Measurements from ENCODE around the gene ANKRD44.

ANKRD44 gene

DNA sequence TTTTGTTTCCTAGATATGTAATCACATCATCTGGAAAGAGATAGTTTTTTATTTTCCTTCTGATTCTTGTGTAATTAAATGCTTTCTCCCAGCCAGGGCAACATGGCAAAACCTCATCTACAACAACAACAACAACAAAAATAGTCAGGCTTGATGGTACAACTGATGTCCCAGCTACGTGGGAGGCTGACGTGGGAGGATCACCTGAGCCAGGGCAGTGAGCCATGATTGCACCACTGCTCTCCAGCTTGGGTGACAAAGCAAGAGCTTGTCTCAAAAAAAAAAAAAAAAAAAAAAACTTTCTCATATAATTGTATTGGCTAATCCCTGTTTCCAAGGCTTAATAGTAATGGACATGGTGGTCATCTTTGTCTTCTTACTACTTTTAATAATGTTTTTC is 357.6 kb downstream of the ANKRD44 start:
- no peak for DNase-seq (ENCODE audit: low read depth)
- TF ChIP-seq, protein P1, sequence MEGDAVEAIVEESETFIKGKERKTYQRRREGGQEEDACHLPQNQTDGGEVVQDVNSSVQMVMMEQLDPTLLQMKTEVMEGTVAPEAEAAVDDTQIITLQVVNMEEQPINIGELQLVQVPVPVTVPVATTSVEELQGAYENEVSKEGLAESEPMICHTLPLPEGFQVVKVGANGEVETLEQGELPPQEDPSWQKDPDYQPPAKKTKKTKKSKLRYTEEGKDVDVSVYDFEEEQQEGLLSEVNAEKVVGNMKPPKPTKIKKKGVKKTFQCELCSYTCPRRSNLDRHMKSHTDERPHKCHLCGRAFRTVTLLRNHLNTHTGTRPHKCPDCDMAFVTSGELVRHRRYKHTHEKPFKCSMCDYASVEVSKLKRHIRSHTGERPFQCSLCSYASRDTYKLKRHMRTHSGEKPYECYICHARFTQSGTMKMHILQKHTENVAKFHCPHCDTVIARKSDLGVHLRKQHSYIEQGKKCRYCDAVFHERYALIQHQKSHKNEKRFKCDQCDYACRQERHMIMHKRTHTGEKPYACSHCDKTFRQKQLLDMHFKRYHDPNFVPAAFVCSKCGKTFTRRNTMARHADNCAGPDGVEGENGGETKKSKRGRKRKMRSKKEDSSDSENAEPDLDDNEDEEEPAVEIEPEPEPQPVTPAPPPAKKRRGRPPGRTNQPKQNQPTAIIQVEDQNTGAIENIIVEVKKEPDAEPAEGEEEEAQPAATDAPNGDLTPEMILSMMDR (conservative IDR thresholded peaks at IDR 0.05; ENCODE audit: low read depth, low read length): no peak
- no peak overlapping the region for H3K4me3 ChIP-seq (ENCODE audit: low read depth, low read length)

DNA sequence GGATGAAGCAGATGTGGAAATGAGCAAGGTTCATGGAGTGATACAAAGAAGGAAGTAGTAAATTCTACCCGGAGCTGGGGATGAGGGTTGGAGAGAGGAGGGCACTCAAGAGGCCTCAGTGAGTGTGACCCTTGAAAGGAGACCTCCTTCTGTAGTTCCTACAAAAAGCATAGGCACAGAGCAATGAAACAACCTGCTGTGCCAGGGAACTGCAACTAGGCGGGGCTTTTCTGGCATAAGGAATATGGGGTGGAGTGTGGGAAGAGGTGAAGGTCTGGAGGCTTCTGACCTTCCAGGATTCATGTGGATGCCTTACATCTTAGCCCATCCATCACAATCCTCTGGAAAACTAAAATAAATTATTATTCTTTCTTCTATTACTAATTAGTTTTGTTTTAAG is 358.6 kb downstream of the ANKRD44 start:
- TF ChIP-seq, protein P1 (conservative IDR thresholded peaks at IDR 0.05; ENCODE audit: low read depth, low read length): no peak

DNA sequence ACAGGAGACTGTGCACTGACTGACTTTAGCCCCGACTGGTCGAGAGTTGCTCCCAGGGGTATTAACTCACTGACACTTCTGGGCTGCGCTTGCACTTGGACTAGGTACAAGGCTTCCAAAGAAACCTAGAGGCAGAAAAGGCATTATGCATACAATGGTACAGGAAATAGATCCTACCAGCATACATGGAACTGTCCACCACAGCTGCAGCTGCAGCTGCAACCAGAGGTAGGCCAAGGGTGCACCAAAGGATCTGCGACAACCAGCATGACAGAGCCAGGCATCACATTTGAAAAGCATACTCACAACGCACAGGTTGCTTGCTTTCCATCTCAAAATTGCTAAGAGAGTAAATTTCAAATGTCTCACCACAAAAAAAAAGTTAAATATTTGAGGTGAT is 361.5 kb downstream of the ANKRD44 start:
- no peak for DNase-seq (ENCODE audit: low read depth)
- TF ChIP-seq, protein P1 (conservative IDR thresholded peaks at IDR 0.05; ENCODE audit: low read depth, low read length): no peak
- H3K4me3 ChIP-seq (ENCODE audit: low read depth, low read length): no peak overlapping the region

More for the DNA sequence above, 358.6 kb downstream of the ANKRD44 start:
- no peak for DNase-seq (ENCODE audit: low read depth)
- no peak overlapping the region for H3K4me3 ChIP-seq (ENCODE audit: low read depth, low read length)

DNA sequence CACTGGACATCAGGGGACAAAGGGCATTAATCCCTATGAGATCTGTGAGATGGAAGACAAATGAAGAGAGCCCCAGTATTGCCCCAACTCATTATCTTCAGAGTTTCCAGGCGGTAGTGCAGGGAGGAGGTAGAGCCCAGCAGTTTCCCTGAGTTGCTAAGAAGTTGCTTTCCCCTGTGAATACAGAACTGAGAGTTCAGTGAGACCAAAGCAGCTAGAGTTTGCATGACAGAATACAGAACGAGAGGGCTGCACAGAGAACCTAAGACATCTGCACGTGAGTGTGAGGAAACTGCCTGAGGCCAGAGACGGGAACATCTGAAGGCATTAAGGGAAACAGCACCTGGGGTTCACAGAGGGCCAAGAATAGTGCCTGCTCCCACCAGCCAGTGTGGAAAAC is 366.0 kb downstream of the ANKRD44 start:
- peak; percentile 12 for DNase-seq (ENCODE audit: low read depth)
- H3K4me3 ChIP-seq (ENCODE audit: low read depth, low read length): no peak overlapping the region
- TF ChIP-seq, protein P1 (conservative IDR thresholded peaks at IDR 0.05; ENCODE audit: low read depth, low read length): no peak

DNA sequence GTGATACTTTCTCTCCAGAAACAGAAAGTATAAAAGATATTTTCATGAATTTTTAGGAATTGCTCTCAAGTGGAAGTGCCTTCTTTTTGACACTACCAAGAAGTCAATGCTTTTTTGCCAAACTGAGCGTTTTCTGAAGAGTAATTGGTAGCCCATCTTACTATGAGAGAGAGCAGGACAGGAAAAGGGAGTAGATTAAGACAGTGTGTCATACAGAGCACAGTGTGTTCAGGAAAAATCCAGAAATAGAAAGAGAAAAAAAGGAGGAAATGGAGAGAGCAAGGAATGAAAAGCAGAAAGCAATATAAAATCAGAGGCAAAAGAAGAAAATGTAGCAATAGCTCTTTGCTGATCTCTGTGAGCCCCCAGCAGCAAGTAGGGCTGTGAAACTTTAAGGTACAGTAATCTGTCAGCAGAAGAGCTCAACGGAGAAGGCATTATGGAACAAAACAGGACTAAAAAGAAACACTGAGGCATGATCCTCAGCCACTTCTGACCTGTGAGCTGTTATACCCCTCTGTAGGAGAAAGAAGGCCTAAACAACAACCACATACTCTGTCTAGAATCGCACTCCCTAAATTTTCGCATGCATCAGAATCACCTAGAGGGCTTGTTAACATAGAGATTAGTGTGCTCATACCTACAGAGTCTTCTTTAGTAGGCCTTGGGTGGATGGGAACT is 369.0 kb downstream of the ANKRD44 start:
- no peak overlapping the region for H3K4me3 ChIP-seq (ENCODE audit: low read depth, low read length)

DNA sequence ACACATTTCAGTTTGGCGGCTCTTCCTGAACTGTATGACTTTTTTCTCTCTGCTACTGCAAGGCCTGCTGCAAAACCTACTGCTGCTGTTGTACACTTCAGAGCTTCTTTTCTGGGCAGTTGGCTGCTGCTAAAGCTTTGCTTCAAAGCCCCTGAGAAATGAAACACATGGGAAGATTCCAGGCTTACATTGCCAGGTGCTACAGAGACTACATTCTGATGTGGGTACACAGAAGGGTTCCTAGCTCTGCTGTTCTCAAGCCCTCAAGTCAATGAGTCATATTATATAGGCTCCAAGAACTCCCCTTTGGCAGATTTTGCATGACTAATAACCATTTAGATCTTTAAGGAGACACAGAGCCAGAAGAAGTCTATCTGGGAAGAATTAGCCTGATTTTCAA is 371.2 kb downstream of the ANKRD44 start:
- TF ChIP-seq, protein P1 (conservative IDR thresholded peaks at IDR 0.05; ENCODE audit: low read depth, low read length): no peak
- DNase-seq (ENCODE audit: low read depth): peak; percentile 61

More for the DNA sequence above, 369.0 kb downstream of the ANKRD44 start:
- TF ChIP-seq, protein P1 (conservative IDR thresholded peaks at IDR 0.05; ENCODE audit: low read depth, low read length): no peak
- no peak for DNase-seq (ENCODE audit: low read depth)

More for the DNA sequence above, 371.2 kb downstream of the ANKRD44 start:
- H3K4me3 ChIP-seq (ENCODE audit: low read depth, low read length): no peak overlapping the region
